Measurements from ENCODE around the gene KCTD20.

GRCh38 chr6:36469946-36470345, 27.1 kb downstream of the KCTD20 start:
- TF ChIP-seq POLR2AphosphoS5 (IDR thresholded peaks at IDR 0.05) (no peak), CTCF (IDR thresholded peaks at IDR 0.05) (no peak), POLR2A (IDR thresholded peaks at IDR 0.05; ENCODE audit: low read depth) (no peak), EP300 (IDR thresholded peaks at IDR 0.05) (no peak)
